Mesenchymal stem cell (in vitro differentiated cells and primary cell): ENCODE results near the gene PCYT1A.
"Not testable (repeated sequence)": the region's sequence is repeated elsewhere in the genome, so short reads cannot be mapped to it uniquely, and the experiment has no call there.

Experiments used
- DNase-seq: peaks from one replicate; pipeline ENCODE4 v3.0.0-alpha.2; 2013
- H2AFZ ChIP-seq: one replicate; pipeline ENCODE4 v1.6.1; 2013; ENCODE audit warnings: low read depth, mild to moderate bottlenecking, control low read depth, inconsistent platforms, low read length, moderate library complexity
- H2AK5ac ChIP-seq: 2 replicates; pipeline ENCODE4 v1.6.1; 2013; ENCODE audit warnings: low read length, moderate library complexity, mild to moderate bottlenecking, inconsistent platforms; ENCODE audit not compliant: severe bottlenecking
- H2BK120ac ChIP-seq: one replicate; pipeline ENCODE4 v1.6.1; 2013; ENCODE audit warnings: low read depth, mild to moderate bottlenecking, inconsistent platforms, low read length, moderate library complexity
- H2BK12ac ChIP-seq, 2 experiments: one replicate each; pipeline ENCODE4 v1.6.1; 2013; ENCODE audit warnings: inconsistent platforms in 2 of 2, low read length in 2 of 2, mild to moderate bottlenecking in 2 of 2, moderate library complexity in 2 of 2, control low read depth in 1 of 2
- H2BK15ac ChIP-seq: one replicate; pipeline ENCODE4 v1.6.1; 2013; ENCODE audit warnings: mild to moderate bottlenecking, low read depth, inconsistent platforms; ENCODE audit not compliant: poor library complexity, severe bottlenecking
- H2BK5ac ChIP-seq: 2 replicates; pipeline ENCODE4 v1.6.1; 2013; ENCODE audit warnings: low read depth, mild to moderate bottlenecking, low read length, control low read depth, inconsistent platforms; ENCODE audit not compliant: poor library complexity, severe bottlenecking
- H3K14ac ChIP-seq, 2 experiments: one replicate each; pipeline ENCODE4 v1.6.1; 2013; ENCODE audit warnings: inconsistent platforms in 2 of 2, low read length in 2 of 2, control low read depth in 1 of 2, mild to moderate bottlenecking in 1 of 2, moderate library complexity in 1 of 2
- H3K18ac ChIP-seq, 2 experiments: one replicate each; pipeline ENCODE4 v1.6.1; 2013; ENCODE audit warnings: inconsistent platforms in 2 of 2, low read length in 2 of 2, control low read depth in 1 of 2, low read depth in 1 of 2, mild to moderate bottlenecking in 1 of 2
- H3K23ac ChIP-seq, 2 experiments: one replicate each; pipeline ENCODE4 v1.6.1; 2013; ENCODE audit warnings: inconsistent platforms in 2 of 2, low read length in 2 of 2, mild to moderate bottlenecking in 2 of 2, moderate library complexity in 2 of 2, control low read depth in 1 of 2
- H3K27ac ChIP-seq: 2 replicates; pipeline ENCODE4 v1.5.1; 2013; ENCODE audit warnings: mild to moderate bottlenecking, moderate library complexity, low read length, control low read depth, inconsistent platforms; ENCODE audit not compliant: poor library complexity, severe bottlenecking
- H3K27me3 ChIP-seq, 2 experiments: 2 replicates each; pipeline versions ENCODE4 v1.6.1 to v1.7.0; 2013; ENCODE audit warnings: low read length in 2 of 2, mild to moderate bottlenecking in 2 of 2, moderate library complexity in 2 of 2, control low read depth in 1 of 2, inconsistent platforms in 1 of 2; ENCODE audit not compliant: control insufficient read depth in 1 of 2, insufficient read depth in 1 of 2
- H3K36me3 ChIP-seq, 2 experiments: 2 replicates each; pipeline versions ENCODE4 v1.6.1 to v1.7.0; 2013; ENCODE audit warnings: low read length in 2 of 2, control low read depth in 1 of 2, inconsistent platforms in 1 of 2, low read depth in 1 of 2, mild to moderate bottlenecking in 1 of 2; ENCODE audit not compliant: insufficient read depth in 2 of 2, control insufficient read depth in 1 of 2
- H3K4ac ChIP-seq, 2 experiments: one replicate each; pipeline ENCODE4 v1.6.1; 2013; ENCODE audit warnings: inconsistent platforms in 2 of 2, low read length in 2 of 2, mild to moderate bottlenecking in 2 of 2, moderate library complexity in 2 of 2, control low read depth in 1 of 2, low read depth in 1 of 2
- H3K4me1 ChIP-seq: 2 replicates; pipeline ENCODE4 v1.6.1; 2013; ENCODE audit warnings: low read depth, low read length, control low read depth; ENCODE audit not compliant: control insufficient read depth, insufficient read depth
- H3K4me2 ChIP-seq: 2 replicates; pipeline ENCODE4 v1.6.1; 2013; ENCODE audit warnings: low read length, mild to moderate bottlenecking, inconsistent platforms; ENCODE audit not compliant: poor library complexity, severe bottlenecking
- H3K4me3 ChIP-seq, 2 experiments: 2 replicates each; pipeline versions ENCODE4 v1.5.1 to v1.7.0; 2013; ENCODE audit warnings: low read length in 2 of 2, mild to moderate bottlenecking in 2 of 2, control low read depth in 1 of 2, low read depth in 1 of 2; ENCODE audit not compliant: insufficient read depth in 1 of 2
- H3K79me1 ChIP-seq: replicated peaks from 2 replicates; pipeline ENCODE4 v1.6.1; 2013; ENCODE audit warnings: mild to moderate bottlenecking, control low read depth, low read length, inconsistent platforms; ENCODE audit not compliant: poor library complexity, severe bottlenecking
- H3K9ac ChIP-seq: 2 replicates; pipeline ENCODE4 v1.7.0; 2013; ENCODE audit warnings: mild to moderate bottlenecking, low read length, moderate library complexity
- H3K9me3 ChIP-seq: 2 replicates; pipeline ENCODE4 v1.7.0; 2013; ENCODE audit warnings: mild to moderate bottlenecking, low read length; ENCODE audit not compliant: control insufficient read depth
- H4K8ac ChIP-seq: one replicate; pipeline ENCODE4 v1.6.1; 2013; ENCODE audit warnings: inconsistent platforms, mild to moderate bottlenecking, low read length, moderate library complexity
- H4K91ac ChIP-seq: one replicate; pipeline ENCODE4 v1.6.1; 2013; ENCODE audit warnings: mild to moderate bottlenecking, low read length, inconsistent platforms
- WGBS: methylation state at CpG from one replicate; pipeline ENCODE4 v1.1.7; 2013; ENCODE audit warnings: mixed read lengths; 5-methylcytosine and 5-hydroxymethylcytosine counted together

The PCYT1A gene

GRCh38 chr3:196316799-196317686 lies 29.5 kb upstream of the PCYT1A start:
- not testable (repeated sequence) for H3K4me1 ChIP-seq, H2BK5ac ChIP-seq, H2BK12ac ChIP-seq, H2AK5ac ChIP-seq, H3K36me3 ChIP-seq, H3K9me3 ChIP-seq, H3K27me3 ChIP-seq, H2BK120ac ChIP-seq, H3K23ac ChIP-seq, H3K79me1 ChIP-seq
- H3K18ac ChIP-seq: peak overlapping the region; percentile 60 to 82
- H3K4me3 ChIP-seq: peak overlapping the region; percentile 85 to 94
- peak overlapping the region; percentile 98 for H4K91ac ChIP-seq
- H3K4me2 ChIP-seq: peak overlapping the region; percentile 51
- peak overlapping the region; percentile 10 to 61 for H3K4ac ChIP-seq
- WGBS: 11% methylated on average over 13 of the region's 17 CpGs
- H3K27ac ChIP-seq: peak overlapping the region; percentile 8
- peak overlapping the region in 1 of 2 experiments; percentile 29 for H3K14ac ChIP-seq
- peak overlapping the region; percentile 78 for H4K8ac ChIP-seq
- DNase-seq: peak; percentile 44
- H2BK15ac ChIP-seq: peak overlapping the region; percentile 89
- peak overlapping the region; percentile 1 for H2AFZ ChIP-seq
- H3K9ac ChIP-seq: peak overlapping the region; percentile 97

- Histone ChIP-seq H3K23ac (no peak overlapping the region), H3K4me1 (peaks cover 8% of the 10 kb centered on the region), H3K36me3 (peaks cover 0 to 5% of the 10 kb centered on the region in 2 experiments), H3K9me3 (no peaks in the 10 kb centered on the region), H3K18ac (no peak overlapping the region), H3K27me3 (no peaks in the 10 kb centered on the region), H4K8ac (no peak overlapping the region), H2BK15ac (no peak overlapping the region), H3K4ac (no peak overlapping the region), H2BK5ac (no peak overlapping the region), H4K91ac (no peak overlapping the region), H3K79me1 (peaks cover 7% of the 10 kb centered on the region), H2AFZ (no peak overlapping the region), H3K27ac (no peak overlapping the region), H3K4me2 (no peak overlapping the region), H2AK5ac (no peak overlapping the region), H3K4me3 (no peak overlapping the region), H2BK120ac (no peak overlapping the region), H3K14ac (no peak overlapping the region), H3K9ac (no peak overlapping the region), H2BK12ac (no peak overlapping the region)
- WGBS: no CpG with 5 or more reads among the region's 1 CpG
- DNase-seq: no peak
These were observed 28.3 kb upstream of the PCYT1A start for GRCh38 chr3:196315821-196316220.

- Histone ChIP-seq H3K9ac (no peak overlapping the region), H3K27ac (no peak overlapping the region), H3K27me3 (no peaks in the 10 kb centered on the region), H3K9me3 (no peaks in the 10 kb centered on the region), H2BK12ac (no peak overlapping the region), H4K91ac (no peak overlapping the region), H2AK5ac (no peak overlapping the region), H3K18ac (no peak overlapping the region), H2BK5ac (no peak overlapping the region), H2BK120ac (no peak overlapping the region), H3K79me1 (peaks cover 5% of the 10 kb centered on the region), H2BK15ac (no peak overlapping the region), H3K23ac (no peak overlapping the region), H3K4me3 (no peak overlapping the region), H3K4me2 (no peak overlapping the region), H3K14ac (no peak overlapping the region), H3K36me3 (peaks cover 0 to 5% of the 10 kb centered on the region in 2 experiments), H3K4ac (no peak overlapping the region), H4K8ac (no peak overlapping the region), H3K4me1 (peaks cover 4% of the 10 kb centered on the region), H2AFZ (no peak overlapping the region)
- 97% methylated on average over 3 of the region's 3 CpGs for WGBS
- no peak for DNase-seq
These were observed 27.1 kb upstream of the PCYT1A start for GRCh38 chr3:196314597-196314996.

GRCh38 chr3:196314086-196314485 lies 26.6 kb upstream of the PCYT1A start:
- H3K27me3 ChIP-seq, H2AFZ ChIP-seq, H2BK12ac ChIP-seq, H3K9ac ChIP-seq, H3K27ac ChIP-seq, H3K4me1 ChIP-seq, H3K4ac ChIP-seq, H2BK15ac ChIP-seq, H2BK120ac ChIP-seq, H3K9me3 ChIP-seq, H3K4me2 ChIP-seq, DNase-seq, H3K14ac ChIP-seq, H3K36me3 ChIP-seq, H3K79me1 ChIP-seq, H3K18ac ChIP-seq, H2BK5ac ChIP-seq, H2AK5ac ChIP-seq, H3K4me3 ChIP-seq, H3K23ac ChIP-seq, H4K91ac ChIP-seq, H4K8ac ChIP-seq: not testable (repeated sequence)
- WGBS: 81% methylated on average over 5 of the region's 7 CpGs
